Brain microvascular endothelial cell (primary cell): ENCODE results near the gene FOXL2NB.

ENCODE experiments used
- DNase-seq: peaks from one replicate; pipeline ENCODE4 v3.0.0-alpha.2; 2020
- H3K27ac ChIP-seq: fragments of 250-450 bp; sonication (Bioruptor Pico); 2 replicates; pipeline ENCODE4 v1.5.1; 2020; ENCODE audit warnings: mild to moderate bottlenecking, moderate library complexity
- H3K27me3 ChIP-seq: fragments of 250-450 bp; sonication (Bioruptor Pico); replicated peaks from 2 replicates; pipeline ENCODE4 v1.5.1; 2020; ENCODE audit warnings: mild to moderate bottlenecking
- H3K36me3 ChIP-seq: fragments of 250-450 bp; sonication (Bioruptor Pico); replicated peaks from 2 replicates; pipeline ENCODE4 v1.5.1; 2020; ENCODE audit warnings: mild to moderate bottlenecking
- H3K4me3 ChIP-seq: 2 replicates; pipeline ENCODE4 v1.5.1; 2011; ENCODE audit warnings: low read depth, mild to moderate bottlenecking, control low read depth, low read length, moderate library complexity
- CTCF ChIP-seq: IDR thresholded peaks from 2 replicates; pipeline ENCODE4 v1.5.1; 2011; ENCODE audit warnings: low read depth, mild to moderate bottlenecking, moderate library complexity, low read length, control low read depth, inconsistent platforms; ENCODE audit errors: missing control alignments
- in situ Hi-C: cut with HindIII; loops from 2 replicates; pipeline ENCODE4 v1.10.0; 2017; ENCODE audit warnings: low sequenced_read_pairs, low pct_ligation_motif_present

FOXL2NB gene

GRCh38 chr3:138902171-138902570 lies 44.8 kb upstream of the FOXL2NB start:
- Histone ChIP-seq H3K4me3 (no peak overlapping the region), H3K27ac (no peak overlapping the region), H3K36me3 (no peaks in the 10 kb centered on the region), H3K27me3 (no peaks in the 10 kb centered on the region)
- no peak for TF ChIP-seq CTCF
- no peak for DNase-seq
- in situ Hi-C loops, result loop anchor here (25.0 kb wide), 1 partner anchor 215 kb away; no protein-coding TSS in a partner anchor

GRCh38 chr3:138907539-138907938 lies 39.5 kb upstream of the FOXL2NB start:
- TF ChIP-seq CTCF, result no peak
- no peak for DNase-seq
- no peaks in the 10 kb centered on the region for H3K27me3 ChIP-seq
- in situ Hi-C loops, result loop anchor here (25.0 kb wide), 1 partner anchor 220 kb away; no protein-coding TSS in a partner anchor
- H3K4me3 ChIP-seq, result no peak overlapping the region
- no peaks in the 10 kb centered on the region for H3K36me3 ChIP-seq
- no peak overlapping the region for H3K27ac ChIP-seq

GRCh38 chr3:138908846-138909245 lies 38.2 kb upstream of the FOXL2NB start:
- TF ChIP-seq CTCF, result no peak
- in situ Hi-C loops, result loop anchor here (25.0 kb wide), 1 partner anchor 222 kb away; no protein-coding TSS in a partner anchor
- Histone ChIP-seq H3K27ac (no peak overlapping the region), H3K4me3 (no peak overlapping the region), H3K36me3 (no peaks in the 10 kb centered on the region), H3K27me3 (no peaks in the 10 kb centered on the region)
- DNase-seq, result no peak

- no peak for TF ChIP-seq CTCF
- H3K36me3 ChIP-seq, result no peaks in the 10 kb centered on the region
- H3K4me3 ChIP-seq, result no peak overlapping the region
- DNase-seq, result no peak
- H3K27ac ChIP-seq, result no peak overlapping the region
- in situ Hi-C loops, result loop anchor here (25.0 kb wide), 1 partner anchor 223 kb away; no protein-coding TSS in a partner anchor
- no peaks in the 10 kb centered on the region for H3K27me3 ChIP-seq
Measured at GRCh38 chr3:138909904-138910303, 37.1 kb upstream of the FOXL2NB start.

- Histone ChIP-seq H3K27me3 (no peaks in the 10 kb centered on the region), H3K27ac (no peak overlapping the region), H3K36me3 (no peaks in the 10 kb centered on the region), H3K4me3 (no peak overlapping the region)
- no peak for TF ChIP-seq CTCF
- in situ Hi-C loops, result loop anchor here (25.0 kb wide), 1 partner anchor 224 kb away; no protein-coding TSS in a partner anchor
- no peak for DNase-seq
Measured at GRCh38 chr3:138911621-138912020, 35.4 kb upstream of the FOXL2NB start.

- no peak overlapping the region for H3K27ac ChIP-seq
Measured at GRCh38 chr3:138912237-138912636, 34.8 kb upstream of the FOXL2NB start.

More at GRCh38 chr3:138912237-138912636, 34.8 kb upstream of the FOXL2NB start:
- no peak for DNase-seq
- TF ChIP-seq CTCF, result no peak
- Histone ChIP-seq H3K4me3 (no peak overlapping the region), H3K36me3 (no peaks in the 10 kb centered on the region), H3K27me3 (no peaks in the 10 kb centered on the region)
- in situ Hi-C loops, result loop anchor here (25.0 kb wide), 1 partner anchor 225 kb away; no protein-coding TSS in a partner anchor
